GM12865 (cell line): Measurements from ENCODE around the gene TAF3.

Experiments
- DNase-seq: peaks from one replicate; pipeline ENCODE4 v3.0.0; 2010; ENCODE audit warnings: low read depth
- H3K4me3 ChIP-seq: 2 replicates; pipeline ENCODE4 v1.5.1; 2011; ENCODE audit warnings: mild to moderate bottlenecking, low read depth, low read length, control low read depth
- TF ChIP-seq, protein P1 (sequence below): IDR thresholded peaks from 2 replicates; pipeline ENCODE4 v1.5.1; 2011; ENCODE audit warnings: low read length, control low read depth, low read depth, inconsistent platforms; ENCODE audit not compliant: insufficient read depth; ENCODE audit errors: missing control alignments

Gene TAF3

DNA sequence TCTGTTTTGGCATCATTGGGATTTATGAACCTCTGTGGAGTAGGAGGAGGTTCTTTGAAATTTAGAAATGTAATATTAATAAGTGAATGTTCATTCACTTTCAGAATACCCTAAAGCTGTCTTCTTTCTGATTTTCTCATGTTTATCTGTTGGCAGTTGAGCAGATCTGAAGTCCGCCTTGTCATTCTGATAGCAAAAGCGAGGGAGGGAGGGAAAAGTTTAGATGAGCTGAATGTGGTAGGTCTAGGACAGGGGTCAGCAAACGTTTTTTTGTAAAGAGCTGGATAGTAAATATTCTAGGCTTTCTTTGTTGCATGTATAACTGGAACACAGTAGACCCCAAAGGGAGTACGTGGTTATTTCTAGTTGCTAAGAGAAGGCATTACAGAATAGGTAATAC is 141.8 kb downstream of the TAF3 start:
- H3K4me3 ChIP-seq, result no peak overlapping the region
- no peak for DNase-seq
- TF ChIP-seq, protein P1, sequence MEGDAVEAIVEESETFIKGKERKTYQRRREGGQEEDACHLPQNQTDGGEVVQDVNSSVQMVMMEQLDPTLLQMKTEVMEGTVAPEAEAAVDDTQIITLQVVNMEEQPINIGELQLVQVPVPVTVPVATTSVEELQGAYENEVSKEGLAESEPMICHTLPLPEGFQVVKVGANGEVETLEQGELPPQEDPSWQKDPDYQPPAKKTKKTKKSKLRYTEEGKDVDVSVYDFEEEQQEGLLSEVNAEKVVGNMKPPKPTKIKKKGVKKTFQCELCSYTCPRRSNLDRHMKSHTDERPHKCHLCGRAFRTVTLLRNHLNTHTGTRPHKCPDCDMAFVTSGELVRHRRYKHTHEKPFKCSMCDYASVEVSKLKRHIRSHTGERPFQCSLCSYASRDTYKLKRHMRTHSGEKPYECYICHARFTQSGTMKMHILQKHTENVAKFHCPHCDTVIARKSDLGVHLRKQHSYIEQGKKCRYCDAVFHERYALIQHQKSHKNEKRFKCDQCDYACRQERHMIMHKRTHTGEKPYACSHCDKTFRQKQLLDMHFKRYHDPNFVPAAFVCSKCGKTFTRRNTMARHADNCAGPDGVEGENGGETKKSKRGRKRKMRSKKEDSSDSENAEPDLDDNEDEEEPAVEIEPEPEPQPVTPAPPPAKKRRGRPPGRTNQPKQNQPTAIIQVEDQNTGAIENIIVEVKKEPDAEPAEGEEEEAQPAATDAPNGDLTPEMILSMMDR, result no peak

DNA sequence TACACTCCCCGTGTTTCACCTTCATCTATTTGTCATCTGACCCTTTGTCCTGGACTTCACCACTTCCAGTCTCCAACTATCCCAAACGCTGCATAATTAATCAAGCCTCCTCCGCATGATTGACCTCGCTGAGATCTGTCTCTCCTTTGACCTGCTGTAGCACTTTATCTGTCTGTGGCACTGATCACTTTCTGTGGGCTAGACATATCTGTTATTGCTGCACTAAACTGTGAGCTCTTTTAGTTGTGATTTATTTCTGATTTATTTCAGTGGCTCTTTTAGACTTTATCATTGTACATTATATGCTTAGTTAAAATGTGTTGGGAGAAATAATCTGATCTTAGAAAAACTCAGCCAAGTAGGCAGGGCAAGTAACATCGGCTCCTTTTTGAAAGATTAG is 144.3 kb downstream of the TAF3 start:
- no peak for DNase-seq
- TF ChIP-seq, protein P1, result no peak
- H3K4me3 ChIP-seq, result no peak overlapping the region

DNA sequence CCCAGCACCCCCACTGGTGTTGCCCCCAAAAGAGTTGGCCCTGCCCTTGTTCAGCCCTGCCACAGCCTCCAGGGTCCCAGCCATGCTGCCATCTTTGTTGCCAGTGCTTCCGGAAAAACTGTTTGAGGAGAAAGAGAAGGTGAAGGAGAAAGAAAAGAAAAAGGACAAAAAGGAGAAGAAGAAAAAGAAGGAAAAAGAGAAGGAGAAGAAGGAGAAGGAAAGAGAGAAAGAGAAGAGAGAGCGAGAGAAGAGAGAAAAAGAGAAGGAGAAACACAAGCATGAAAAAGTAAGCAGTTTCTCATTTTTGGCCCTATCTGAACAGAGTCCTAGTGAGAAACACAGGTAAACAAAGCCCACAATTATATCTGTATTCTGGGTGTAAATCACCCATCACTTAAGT is 147.2 kb downstream of the TAF3 start:
- TF ChIP-seq, protein P1, result no peak
- no peak for DNase-seq
- no peak overlapping the region for H3K4me3 ChIP-seq

DNA sequence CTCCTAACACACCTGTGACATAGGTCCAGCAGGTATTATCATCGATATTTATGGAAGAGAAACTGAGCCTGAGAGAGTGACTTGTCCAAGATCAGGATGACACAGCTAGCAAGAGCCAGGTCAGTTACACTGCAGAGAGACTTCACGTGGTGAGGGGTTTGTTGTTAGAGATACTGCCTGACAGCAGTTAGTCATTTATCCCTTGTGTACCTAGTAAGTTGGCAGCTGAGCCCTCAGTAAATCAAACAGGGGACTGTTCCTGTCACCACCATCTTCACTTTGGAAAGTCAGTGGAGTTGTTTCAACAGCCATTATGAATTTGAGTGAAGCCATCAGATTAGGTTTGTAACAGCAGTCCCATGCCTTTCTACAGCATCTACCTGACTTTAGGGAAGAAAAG is 148.7 kb downstream of the TAF3 start:
- TF ChIP-seq, protein P1, result no peak
- no peak overlapping the region for H3K4me3 ChIP-seq
- no peak for DNase-seq

DNA sequence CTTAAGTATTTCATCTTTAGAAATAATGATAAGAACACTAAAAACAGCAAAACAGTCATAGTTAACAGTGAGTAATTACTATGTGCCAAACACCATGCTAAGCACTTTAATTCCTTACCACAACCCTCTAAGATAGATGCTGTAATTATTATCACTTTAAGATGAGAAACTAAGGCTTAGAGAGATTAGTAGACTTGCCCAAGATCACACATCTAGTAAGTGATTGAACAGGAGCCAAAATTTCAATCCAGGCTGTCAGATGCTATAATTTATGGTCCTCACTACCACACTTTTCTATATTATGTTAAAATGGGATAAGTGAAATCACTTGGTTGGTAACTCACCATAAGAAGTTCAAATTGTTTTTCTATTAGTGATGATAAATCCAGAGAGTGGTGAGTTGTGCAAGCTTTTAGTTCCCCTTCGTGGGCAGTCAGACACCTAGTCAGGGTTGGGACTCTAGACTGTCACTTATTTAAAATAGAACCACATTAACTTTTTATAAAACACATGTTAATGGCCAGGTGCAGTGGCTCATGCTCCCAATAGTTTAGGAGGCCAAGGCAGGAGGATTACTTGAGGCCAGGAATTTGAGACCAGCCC is 150.3 kb downstream of the TAF3 start:
- no peak overlapping the region for H3K4me3 ChIP-seq
- no peak for DNase-seq
- TF ChIP-seq, protein P1, result no peak

DNA sequence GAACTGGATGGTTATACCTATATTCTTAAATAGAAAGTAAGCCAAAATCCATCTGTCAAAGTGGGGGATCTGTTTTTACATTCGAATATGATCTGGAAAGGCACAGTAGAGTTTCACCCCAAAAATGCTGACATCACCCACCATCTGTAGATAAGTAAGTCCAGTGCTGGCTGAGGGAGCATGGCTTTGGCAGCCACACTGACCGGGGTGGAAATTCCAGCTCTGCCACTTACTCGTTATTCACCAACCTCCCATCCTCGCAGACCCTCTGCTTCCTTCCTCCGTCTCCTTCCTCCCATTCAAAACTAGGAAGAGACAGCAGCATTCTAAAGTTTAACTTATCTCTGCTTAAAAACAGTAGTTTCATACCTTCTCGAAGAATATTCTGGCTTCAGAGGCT is 151.3 kb downstream of the TAF3 start:
- TF ChIP-seq, protein P1, result no peak
- DNase-seq, result no peak
- no peak overlapping the region for H3K4me3 ChIP-seq

DNA sequence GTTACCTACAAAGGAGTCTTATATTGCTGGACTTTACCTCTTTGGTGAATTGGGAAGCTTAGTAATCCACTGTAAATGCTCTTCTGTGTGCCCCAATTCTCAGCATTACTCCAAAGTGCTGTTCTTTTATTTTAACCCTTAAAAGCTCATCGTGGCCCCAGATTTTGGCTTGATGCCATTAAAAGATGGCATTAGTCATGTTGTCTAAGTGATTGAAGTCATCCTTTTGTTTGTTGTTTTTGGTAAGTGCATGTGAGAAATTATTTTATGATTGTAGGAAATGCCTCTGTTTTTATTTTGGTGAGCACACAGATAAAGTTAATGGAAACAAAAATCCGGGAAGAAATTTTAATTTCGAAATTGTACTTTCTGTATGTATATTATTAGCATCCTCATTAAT is 153.6 kb downstream of the TAF3 start:
- TF ChIP-seq, protein P1, result no peak
- no peak for DNase-seq
- no peak overlapping the region for H3K4me3 ChIP-seq
